Measurements from ENCODE around the gene CDIP1. TPM values are rescaled to one million over a fixed set of nuclear protein-coding genes. Genes with fewer than 3 reads are reported as not detected.

CDIP1 gene
- polyA plus RNA-seq, 3 donors from 2014 or later: 26.9 to 51.9 (median 47.8) TPM

- Mint-ChIP-seq H3K27ac (peak overlapping the region; percentile 96 to 99 (median 97)), H3K27me3 (ENCODE audit: low read depth in 3 of 3) (peaks cover 0 to 5% (median 2%) of the 10 kb centered on the region in 3 donors), H3K4me1 (peaks cover 84 to 90% of the 10 kb centered on the region in 2 donors), H3K36me3 (peaks cover 10 to 16% (median 12%) of the 10 kb centered on the region in 3 donors), H3K9me3 (no peaks in the 10 kb centered on the region), H3K4me3 (peak overlapping the region; percentile 80 to 90 (median 86))
- peak; percentile 40 to 47 (median 46) for DNase-seq
Observed at GRCh38 chr16:4515611-4516233, 22.9 kb downstream of the CDIP1 start.

- DNase-seq: no peak
- Mint-ChIP-seq H3K27ac (peak overlapping the region; percentile 96 to 99 (median 97)), H3K4me3 (peak overlapping the region; percentile 80 to 90 (median 86)), H3K4me1 (peaks cover 82 to 88% of the 10 kb centered on the region in 2 donors), H3K36me3 (peaks cover 16 to 21% (median 18%) of the 10 kb centered on the region in 3 donors), H3K9me3 (no peaks in the 10 kb centered on the region), H3K27me3 (ENCODE audit: low read depth in 3 of 3) (peaks cover 0 to 5% (median 2%) of the 10 kb centered on the region in 3 donors)
Observed at GRCh38 chr16:4514606-4515005, 24.0 kb downstream of the CDIP1 start.

- no peaks in the 10 kb centered on the region for H3K9me3 Mint-ChIP-seq
- H3K4me1 Mint-ChIP-seq: peaks cover 77 to 81% of the 10 kb centered on the region in 2 donors
- H3K27me3 Mint-ChIP-seq (ENCODE audit: low read depth in 3 of 3): peaks cover 0 to 5% (median 2%) of the 10 kb centered on the region in 3 donors
- peaks cover 16 to 21% (median 18%) of the 10 kb centered on the region in 3 donors for H3K36me3 Mint-ChIP-seq
- H3K4me3 Mint-ChIP-seq: peak overlapping the region in 4 of 5 donors; percentile 58 to 89 (median 82)
- DNase-seq: no peak
- H3K27ac Mint-ChIP-seq: peak overlapping the region; percentile 96 to 99 (median 97)
Observed at GRCh38 chr16:4513881-4514280, 24.7 kb downstream of the CDIP1 start.

- Mint-ChIP-seq H3K4me3 (peak overlapping the region in 4 of 5 donors; percentile 20 to 45 (median 36)), H3K36me3 (peaks cover 16 to 21% (median 18%) of the 10 kb centered on the region in 3 donors), H3K27ac (peak overlapping the region; percentile 89 to 98 (median 94)), H3K9me3 (no peaks in the 10 kb centered on the region), H3K27me3 (ENCODE audit: low read depth in 3 of 3) (peaks cover 0 to 5% (median 2%) of the 10 kb centered on the region in 3 donors), H3K4me1 (peaks cover 72 to 74% of the 10 kb centered on the region in 2 donors)
- DNase-seq: no peak
Observed at GRCh38 chr16:4513086-4513860, 25.3 kb downstream of the CDIP1 start.

GRCh38 chr16:4512473-4512872 is 26.1 kb downstream of the CDIP1 start:
- DNase-seq: no peak
- peak overlapping the region in 3 of 5 donors; percentile 2 to 65 (median 38) for H3K4me3 Mint-ChIP-seq
- peaks cover 0 to 5% (median 2%) of the 10 kb centered on the region in 3 donors for H3K27me3 Mint-ChIP-seq (ENCODE audit: low read depth in 3 of 3)
- peaks cover 16 to 29% (median 21%) of the 10 kb centered on the region in 3 donors for H3K36me3 Mint-ChIP-seq
- peaks cover 74 to 77% of the 10 kb centered on the region in 2 donors for H3K4me1 Mint-ChIP-seq
- peak overlapping the region; percentile 91 to 98 (median 94) for H3K27ac Mint-ChIP-seq
- H3K9me3 Mint-ChIP-seq: no peaks in the 10 kb centered on the region

- no peak for DNase-seq
- peaks cover 16 to 33% (median 23%) of the 10 kb centered on the region in 3 donors for H3K36me3 Mint-ChIP-seq
- H3K9me3 Mint-ChIP-seq: no peaks in the 10 kb centered on the region
- peaks cover 72 to 75% of the 10 kb centered on the region in 2 donors for H3K4me1 Mint-ChIP-seq
- H3K4me3 Mint-ChIP-seq: peak overlapping the region in 4 of 5 donors; percentile 6 to 56 (median 24)
- H3K27me3 Mint-ChIP-seq (ENCODE audit: low read depth in 3 of 3): peaks cover 0 to 5% (median 2%) of the 10 kb centered on the region in 3 donors
- peak overlapping the region; percentile 91 to 98 (median 94) for H3K27ac Mint-ChIP-seq
Observed at GRCh38 chr16:4511441-4512082, 27.0 kb downstream of the CDIP1 start.

GRCh38 chr16:4510747-4511426 is 27.7 kb downstream of the CDIP1 start:
- Mint-ChIP-seq H3K4me3 (peak overlapping the region; percentile 6 to 56 (median 34)), H3K4me1 (peaks cover 73 to 75% of the 10 kb centered on the region in 2 donors), H3K27me3 (ENCODE audit: low read depth in 3 of 3) (peaks cover 0 to 5% (median 2%) of the 10 kb centered on the region in 3 donors), H3K9me3 (no peaks in the 10 kb centered on the region), H3K27ac (peak overlapping the region; percentile 91 to 98 (median 94)), H3K36me3 (peaks cover 16 to 40% (median 28%) of the 10 kb centered on the region in 3 donors)
- DNase-seq: no peak

- DNase-seq: no peak
- Mint-ChIP-seq H3K4me1 (peaks cover 73 to 75% of the 10 kb centered on the region in 2 donors), H3K36me3 (peaks cover 16 to 41% (median 28%) of the 10 kb centered on the region in 3 donors), H3K4me3 (no peak overlapping the region), H3K27ac (peak overlapping the region; percentile 84 to 91 (median 88)), H3K27me3 (ENCODE audit: low read depth in 3 of 3) (peaks cover 0 to 8% (median 5%) of the 10 kb centered on the region in 3 donors), H3K9me3 (no peaks in the 10 kb centered on the region)
Observed at GRCh38 chr16:4510131-4510530, 28.4 kb downstream of the CDIP1 start.

GRCh38 chr16:4509420-4509819 is 29.2 kb downstream of the CDIP1 start:
- DNase-seq: no peak
- Mint-ChIP-seq H3K4me1 (peaks cover 73 to 75% of the 10 kb centered on the region in 2 donors), H3K9me3 (no peaks in the 10 kb centered on the region), H3K27ac (peak overlapping the region; percentile 32 to 99 (median 48)), H3K36me3 (peaks cover 16 to 41% (median 28%) of the 10 kb centered on the region in 3 donors), H3K4me3 (no peak overlapping the region), H3K27me3 (ENCODE audit: low read depth in 3 of 3) (peaks cover 0 to 12% (median 5%) of the 10 kb centered on the region in 3 donors)

GRCh38 chr16:4508806-4509205 is 29.8 kb downstream of the CDIP1 start:
- H3K27ac Mint-ChIP-seq: peak overlapping the region; percentile 40 to 99 (median 68)
- H3K4me1 Mint-ChIP-seq: peaks cover 73 to 75% of the 10 kb centered on the region in 2 donors
- H3K36me3 Mint-ChIP-seq: peaks cover 16 to 41% (median 28%) of the 10 kb centered on the region in 3 donors
- H3K9me3 Mint-ChIP-seq: no peaks in the 10 kb centered on the region
- H3K4me3 Mint-ChIP-seq: no peak overlapping the region
- no peak for DNase-seq
- peaks cover 0 to 12% (median 5%) of the 10 kb centered on the region in 3 donors for H3K27me3 Mint-ChIP-seq (ENCODE audit: low read depth in 3 of 3)

- Mint-ChIP-seq H3K27ac (peak overlapping the region; percentile 71 to 99 (median 86)), H3K27me3 (ENCODE audit: low read depth in 3 of 3) (peaks cover 0 to 14% (median 5%) of the 10 kb centered on the region in 3 donors), H3K4me1 (peaks cover 74 to 77% of the 10 kb centered on the region in 2 donors), H3K9me3 (no peaks in the 10 kb centered on the region), H3K36me3 (peaks cover 16 to 41% (median 28%) of the 10 kb centered on the region in 3 donors), H3K4me3 (no peak overlapping the region)
- DNase-seq: no peak
Observed at GRCh38 chr16:4507588-4508345, 30.8 kb downstream of the CDIP1 start.

- H3K4me3 Mint-ChIP-seq: peak overlapping the region; percentile 77 to 94 (median 86)
- peak overlapping the region; percentile 87 to 99 (median 97) for H3K27ac Mint-ChIP-seq
- H3K36me3 Mint-ChIP-seq: peaks cover 11 to 32% (median 23%) of the 10 kb centered on the region in 3 donors
- no peaks in the 10 kb centered on the region for H3K9me3 Mint-ChIP-seq
- peaks cover 72 to 75% of the 10 kb centered on the region in 2 donors for H3K4me1 Mint-ChIP-seq
- H3K27me3 Mint-ChIP-seq (ENCODE audit: low read depth in 3 of 3): peaks cover 0 to 13% (median 5%) of the 10 kb centered on the region in 3 donors
- DNase-seq: peak; percentile 63 to 70 (median 68)
Observed at GRCh38 chr16:4506450-4506849, 32.1 kb downstream of the CDIP1 start.
